Transverse colon (tissue), 4 donors: ENCODE measurements around the gene DESI1. TPM values are rescaled to one million over a fixed set of nuclear protein-coding genes. Genes with fewer than 3 reads are reported as not detected.

Source experiments
- DNase-seq: peaks from one replicate; pipeline ENCODE4 v3.0.0-alpha.2; 2019
- H3K27ac ChIP-seq, 4 donors: fragments of 200-600 bp; sonication (generic); 2 replicates each; pipeline ENCODE4 v1.5.1; 2016 to 2018; ENCODE audit warnings: inconsistent platforms in 4 of 4
- H3K27me3 ChIP-seq: fragments of 200-600 bp; sonication (generic); 2 replicates; pipeline ENCODE4 v1.5.1; 2017; ENCODE audit warnings: inconsistent platforms
- H3K36me3 ChIP-seq, 4 donors: fragments of 200-600 bp; sonication (generic); 2 replicates each; pipeline ENCODE4 v1.5.1; 2017 to 2019; ENCODE audit warnings: inconsistent platforms in 4 of 4
- H3K4me1 ChIP-seq, 4 donors: fragments of 200-600 bp; sonication (generic); 2 replicates each; pipeline ENCODE4 v1.5.1; 2017 to 2020; ENCODE audit warnings: inconsistent platforms in 4 of 4
- H3K4me3 ChIP-seq, 4 donors: fragments of 200-600 bp; sonication (generic); 1 replicate in 1 of 4; 2 replicates in 3 of 4; pipeline versions ENCODE4 v1.5.1 to v1.6.1; 2017 to 2019; ENCODE audit warnings: inconsistent platforms in 4 of 4
- H3K9me3 ChIP-seq, 2 donors: fragments of 200-600 bp; sonication (generic); 2 replicates each; pipeline ENCODE4 v1.5.1; 2017 to 2019; ENCODE audit warnings: inconsistent platforms in 2 of 2
- CTCF ChIP-seq, 5 experiments: fragments of 200-600 bp in 3 of 5; fragments of 450-650 bp in 2 of 5; sonication (generic) in 3 of 5; IDR thresholded peaks; 1 replicate in 2 of 5; 2 replicates in 3 of 5; pipeline ENCODE4 v1.5.1; 2016 to 2017; ENCODE audit warnings: antibody characterized with exemption in 5 of 5, inconsistent platforms in 3 of 5, mild to moderate bottlenecking in 2 of 5, moderate library complexity in 1 of 5
- EP300 ChIP-seq: sonication (generic); formaldehyde crosslinking; IDR thresholded peaks from one replicate; pipeline ENCODE4 v1.6.1; 2017; ENCODE audit warnings: antibody characterized with exemption, low read depth
- POLR2A ChIP-seq: fragments of 450-650 bp; IDR thresholded peaks from one replicate; pipeline ENCODE4 v1.6.1; 2016; ENCODE audit warnings: antibody characterized with exemption, mild to moderate bottlenecking, moderate library complexity
- POLR2AphosphoS5 ChIP-seq, 3 donors: sonication (generic); formaldehyde crosslinking; IDR thresholded peaks; one replicate each; pipeline ENCODE4 v1.6.1; 2016; ENCODE audit warnings: antibody characterized with exemption in 3 of 3
- WGBS, 2 donors: methylation state at CpG; one replicate each; pipeline ENCODE4 v1.1.5; 2018; ENCODE audit warnings: low coverage in 1 of 2; 5-methylcytosine and 5-hydroxymethylcytosine counted together
- in situ Hi-C, 4 donors: fragments of 200-750 bp; cut with MboI; loops; one replicate each; pipeline versions ENCODE4 v1.15.0 to v1.15.1; 2017; ENCODE audit warnings: low sequenced_read_pairs in 3 of 4, low pct_ligation_motif_present in 1 of 4, low pct_unique_long_range_greater_than_20kb in 1 of 4
- intact Hi-C: fragments of 100-400 bp; cut with DNase I; formaldehyde crosslinking; loops from one replicate; pipeline ENCODE4 v1.15.1; 2023; ENCODE audit warnings: low total_unique reads
- total RNA-seq, 4 donors: library from RNA; depleted of rRNA; stranded (reverse); fragments of >200 nt; gene quantifications; one replicate each; pipeline ENCODE4 v1.1.0, GENCODE V29; 2016

The DESI1 gene
- total RNA-seq, 4 donors from 2014 or later, result 13.5 to 27.6 (median 16.8) TPM

- Histone ChIP-seq H3K4me1 (no peaks in the 10 kb centered on the region), H3K36me3 (peaks cover 0 to 94% (median 47%) of the 10 kb centered on the region in 4 donors), H3K4me3 (no peak overlapping the region), H3K27me3 (no peaks in the 10 kb centered on the region), H3K9me3 (no peaks in the 10 kb centered on the region), H3K27ac (no peak overlapping the region)
- TF ChIP-seq EP300, result no peak
- TF ChIP-seq CTCF (IDR thresholded peaks at IDR 0.05), result no peak
- no peak for TF ChIP-seq POLR2A
- TF ChIP-seq POLR2AphosphoS5 (IDR thresholded peaks at IDR 0.05), result no peak
- in situ Hi-C loops (no loop called here), intact Hi-C loops (no loop called here)
- DNase-seq, result no peak
- WGBS, 2 donors, result 93 to 94% methylated on average over 9 to 11 of the region's 11 CpGs
Measured at GRCh38 chr22:41650821-41651220, 30.0 kb upstream of the DESI1 start.

GRCh38 chr22:41650229-41650628, 29.4 kb upstream of the DESI1 start:
- Histone ChIP-seq H3K36me3 (peaks cover 0 to 94% (median 44%) of the 10 kb centered on the region in 4 donors), H3K27ac (no peak overlapping the region), H3K4me1 (no peaks in the 10 kb centered on the region), H3K27me3 (no peaks in the 10 kb centered on the region), H3K4me3 (no peak overlapping the region), H3K9me3 (no peaks in the 10 kb centered on the region)
- no peak for DNase-seq
- WGBS, 2 donors, result 100% methylated on average over 1 of the region's 1 CpG; no CpG with 5 or more reads in 1 of the 2 donors
- intact Hi-C loops (no loop called here), in situ Hi-C loops (no loop called here)
- TF ChIP-seq EP300 (no peak), CTCF (IDR thresholded peaks at IDR 0.05) (no peak)

GRCh38 chr22:41648432-41648831, 27.6 kb upstream of the DESI1 start:
- TF ChIP-seq POLR2A (no peak), POLR2AphosphoS5 (IDR thresholded peaks at IDR 0.05) (no peak), CTCF (IDR thresholded peaks at IDR 0.05) (no peak), EP300 (no peak)
- 85 to 91% methylated on average over 1 of the region's 1 CpG for whole genome bisulfite sequencing, 2 donors
- Histone ChIP-seq H3K27ac (no peak overlapping the region), H3K27me3 (no peaks in the 10 kb centered on the region), H3K4me1 (no peaks in the 10 kb centered on the region), H3K4me3 (no peak overlapping the region), H3K9me3 (no peaks in the 10 kb centered on the region), H3K36me3 (peaks cover 0 to 82% (median 37%) of the 10 kb centered on the region in 4 donors)
- no peak for DNase-seq
- intact Hi-C loops (no loop called here), in situ Hi-C loops (no loop called here)

GRCh38 chr22:41647771-41648170, 26.9 kb upstream of the DESI1 start:
- DNase-seq, result no peak
- Histone ChIP-seq H3K4me3 (no peak overlapping the region), H3K4me1 (no peaks in the 10 kb centered on the region), H3K27me3 (no peaks in the 10 kb centered on the region), H3K27ac (no peak overlapping the region), H3K36me3 (peaks cover 0 to 75% (median 37%) of the 10 kb centered on the region in 4 donors), H3K9me3 (no peaks in the 10 kb centered on the region)
- in situ Hi-C loops, result no loop called here
- no peak for TF ChIP-seq POLR2A
- TF ChIP-seq CTCF (IDR thresholded peaks at IDR 0.05), result no peak
- TF ChIP-seq EP300, result no peak
- TF ChIP-seq POLR2AphosphoS5 (IDR thresholded peaks at IDR 0.05), result no peak
- 80 to 100% methylated on average over 3 of the region's 3 CpGs for WGBS, 2 donors
- intact Hi-C loops, result no loop called here
